HepG2 (cell line): ENCODE results near the gene ABHD4. TPM values are rescaled to one million over a fixed set of nuclear protein-coding genes. Genes with fewer than 3 reads are reported as not detected.
A peak's percentile ranks its signal among the peaks of the same experiment; 100 is the strongest.

Source experiments
- BCL6 ChIP-seq: IDR thresholded peaks from 2 replicates; pipeline ENCODE4 v1.6.1; 2016; ENCODE audit warnings: missing genetic modification reagents, missing compliant biosample characterization
- ESRRA ChIP-seq: sonication (generic); formaldehyde crosslinking; IDR thresholded peaks from 2 replicates; pipeline ENCODE4 v1.5.1; 2020; ENCODE audit warnings: mild to moderate bottlenecking, low read depth, missing genetic modification reagents
- FOXA1 ChIP-seq, 2 experiments: fragments of 450-650 bp in 1 of 2; sonication (generic) in 1 of 2; formaldehyde crosslinking in 1 of 2; IDR thresholded peaks; 2 replicates each; pipeline versions ENCODE4 v1.4.0 to v1.6.1; 2016 to 2020; ENCODE audit warnings: missing genetic modification reagents in 1 of 2
- GTF3A ChIP-seq: sonication (generic); formaldehyde crosslinking; conservative IDR thresholded peaks from 2 replicates; pipeline ENCODE4 v1.4.0; 2020; ENCODE audit warnings: mild to moderate bottlenecking, missing genetic modification reagents
- HOXA3 ChIP-seq: sonication (generic); formaldehyde crosslinking; IDR thresholded peaks from 2 replicates; pipeline ENCODE4 v1.5.0; 2020; ENCODE audit warnings: missing genetic modification reagents
- JUNB ChIP-seq: sonication (generic); formaldehyde crosslinking; IDR thresholded peaks from 2 replicates; pipeline ENCODE4 v1.8.0; 2022; ENCODE audit warnings: missing genetic modification reagents, mild to moderate bottlenecking, borderline replicate concordance
- JUND ChIP-seq: sonication (generic); formaldehyde crosslinking; IDR thresholded peaks from 2 replicates; pipeline ENCODE4 v1.8.0; 2022; ENCODE audit warnings: mild to moderate bottlenecking, missing genetic modification reagents
- KMT2B ChIP-seq: IDR thresholded peaks from 2 replicates; pipeline ENCODE4 v1.6.1; 2016; ENCODE audit warnings: missing genetic modification reagents, missing compliant biosample characterization
- MED1 ChIP-seq: sonication (generic); formaldehyde crosslinking; IDR thresholded peaks from 2 replicates; pipeline ENCODE4 v1.4.0; 2020; ENCODE audit warnings: missing genetic modification reagents
- NFIC ChIP-seq: IDR thresholded peaks from 2 replicates; pipeline ENCODE4 v1.6.1; 2012; ENCODE audit warnings: mild to moderate bottlenecking, low read length, inconsistent platforms
- SCMH1 ChIP-seq: sonication (generic); formaldehyde crosslinking; IDR thresholded peaks from 2 replicates; pipeline ENCODE4 v1.9.0; 2021; ENCODE audit warnings: missing genetic modification reagents, mild to moderate bottlenecking, borderline replicate concordance
- ZFP37 ChIP-seq: sonication (generic); formaldehyde crosslinking; IDR thresholded peaks from 2 replicates; pipeline ENCODE4 v1.4.0; 2020; ENCODE audit warnings: missing genetic modification reagents, borderline replicate concordance
- ZFP90 ChIP-seq: sonication (generic); formaldehyde crosslinking; IDR thresholded peaks from 2 replicates; pipeline ENCODE4 v1.8.0; 2022; ENCODE audit warnings: missing genetic modification reagents, mild to moderate bottlenecking, inconsistent platforms, borderline replicate concordance
- ZNF256 ChIP-seq: sonication (generic); formaldehyde crosslinking; conservative IDR thresholded peaks from 2 replicates; pipeline ENCODE4 v1.4.0; 2020; ENCODE audit warnings: missing genetic modification reagents
- ZNF570 ChIP-seq: sonication (generic); formaldehyde crosslinking; IDR thresholded peaks from 2 replicates; pipeline ENCODE4 v1.4.0; 2020; ENCODE audit warnings: mild to moderate bottlenecking, missing genetic modification reagents, borderline replicate concordance
- ZNF747 ChIP-seq: sonication (generic); formaldehyde crosslinking; IDR thresholded peaks from 2 replicates; pipeline ENCODE4 v1.8.1; 2023; ENCODE audit warnings: missing genetic modification reagents, mild to moderate bottlenecking, borderline replicate concordance
- polyA plus RNA-seq, 8 experiments: library from polyadenylated mRNA; depleted of rRNA in 3 of 8; stranded (reverse) in 7 of 8; unstranded in 1 of 8; fragments of >200 nt; fragmentation: Illumina TruSeq in 4 of 8; extraction: Trizol in 4 of 8; gene quantifications; 2 replicates each; pipeline versions ENCODE4 v1.2.1 to v1.2.3, GENCODE V29; 2011 to 2016; ENCODE audit warnings: low read depth in 4 of 8, missing spikeins in 1 of 8, mixed read lengths in 1 of 8; ENCODE audit not compliant: insufficient read depth in 1 of 8
- total RNA-seq, 5 experiments: library from RNA; depleted of rRNA; stranded (reverse); fragments of >200 nt; fragmentation: Illumina TruSeq; extraction: Trizol; gene quantifications; 2 replicates each; pipeline ENCODE4 v1.2.3, GENCODE V29; 2016; ENCODE audit warnings: low read depth in 1 of 5
- TF ChIP-seq, protein P1 (sequence below): sonication (generic); formaldehyde crosslinking; conservative IDR thresholded peaks from 2 replicates; pipeline ENCODE4 v1.4.0; 2020; ENCODE audit warnings: mild to moderate bottlenecking, missing genetic modification reagents, moderate library complexity
- TF ChIP-seq, protein P2 (sequence below): IDR thresholded peaks from 2 replicates; pipeline ENCODE4 v1.6.1; 2016; ENCODE audit warnings: low read depth
- TF ChIP-seq, protein P3 (sequence below): conservative IDR thresholded peaks from 2 replicates; pipeline ENCODE4 v1.6.1; 2018; ENCODE audit warnings: missing genetic modification reagents
- TF ChIP-seq, protein P4 (sequence below): sonication (generic); formaldehyde crosslinking; conservative IDR thresholded peaks from 2 replicates; pipeline ENCODE4 v1.4.0; 2020; ENCODE audit warnings: missing genetic modification reagents

Gene ABHD4
- total and polyA plus RNA-seq, 2 of the 13 experiments (the other 11 are each of a cell fraction or from before 2014, with no cell fraction given) = 16.1 to 47.5 TPM

DNA sequence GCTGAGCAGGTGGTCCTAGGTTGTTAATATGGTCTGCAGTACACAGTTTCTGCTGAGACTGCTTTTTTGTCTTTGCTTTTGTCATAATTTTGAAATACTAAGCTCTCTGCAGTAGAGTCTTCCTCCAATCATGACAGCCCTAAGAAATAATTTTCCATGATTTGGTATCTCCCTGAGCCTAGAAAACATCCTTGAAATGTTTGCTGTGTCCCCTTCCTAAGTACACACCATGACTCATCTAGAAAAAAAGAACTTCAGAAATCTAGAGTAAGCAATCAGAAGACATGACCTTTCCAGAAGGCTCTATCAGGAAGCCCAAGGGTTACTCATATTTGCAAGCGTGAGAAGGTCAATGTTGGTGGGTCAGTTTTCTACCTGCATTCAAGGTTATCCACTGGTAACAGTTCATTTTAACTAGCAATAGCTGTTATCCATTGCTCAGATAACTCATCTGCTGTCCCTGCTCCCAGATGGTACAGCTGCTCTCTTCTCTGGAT, 25.5 kb upstream of the ABHD4 start (continued):
- TF ChIP-seq, protein P1, sequence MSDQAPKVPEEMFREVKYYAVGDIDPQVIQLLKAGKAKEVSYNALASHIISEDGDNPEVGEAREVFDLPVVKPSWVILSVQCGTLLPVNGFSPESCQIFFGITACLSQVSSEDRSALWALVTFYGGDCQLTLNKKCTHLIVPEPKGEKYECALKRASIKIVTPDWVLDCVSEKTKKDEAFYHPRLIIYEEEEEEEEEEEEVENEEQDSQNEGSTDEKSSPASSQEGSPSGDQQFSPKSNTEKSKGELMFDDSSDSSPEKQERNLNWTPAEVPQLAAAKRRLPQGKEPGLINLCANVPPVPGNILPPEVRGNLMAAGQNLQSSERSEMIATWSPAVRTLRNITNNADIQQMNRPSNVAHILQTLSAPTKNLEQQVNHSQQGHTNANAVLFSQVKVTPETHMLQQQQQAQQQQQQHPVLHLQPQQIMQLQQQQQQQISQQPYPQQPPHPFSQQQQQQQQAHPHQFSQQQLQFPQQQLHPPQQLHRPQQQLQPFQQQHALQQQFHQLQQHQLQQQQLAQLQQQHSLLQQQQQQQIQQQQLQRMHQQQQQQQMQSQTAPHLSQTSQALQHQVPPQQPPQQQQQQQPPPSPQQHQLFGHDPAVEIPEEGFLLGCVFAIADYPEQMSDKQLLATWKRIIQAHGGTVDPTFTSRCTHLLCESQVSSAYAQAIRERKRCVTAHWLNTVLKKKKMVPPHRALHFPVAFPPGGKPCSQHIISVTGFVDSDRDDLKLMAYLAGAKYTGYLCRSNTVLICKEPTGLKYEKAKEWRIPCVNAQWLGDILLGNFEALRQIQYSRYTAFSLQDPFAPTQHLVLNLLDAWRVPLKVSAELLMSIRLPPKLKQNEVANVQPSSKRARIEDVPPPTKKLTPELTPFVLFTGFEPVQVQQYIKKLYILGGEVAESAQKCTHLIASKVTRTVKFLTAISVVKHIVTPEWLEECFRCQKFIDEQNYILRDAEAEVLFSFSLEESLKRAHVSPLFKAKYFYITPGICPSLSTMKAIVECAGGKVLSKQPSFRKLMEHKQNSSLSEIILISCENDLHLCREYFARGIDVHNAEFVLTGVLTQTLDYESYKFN (CRISPR knock-in tag) = peak; percentile 68
- TF ChIP-seq ESRRA (CRISPR knock-in tag) (0 out of 2 replicates have a peak, but pooled peaks have one; percentile 45), JUND (CRISPR knock-in tag) (peak; percentile 86), ZNF570 (no peak), MED1 (CRISPR knock-in tag) (0 out of 2 replicates have a peak, but pooled peaks have one; percentile 17), GTF3A (CRISPR knock-in tag) (no peak), FOXA1 (IDR thresholded peaks at IDR 0.05) (0 out of 2 replicates have a peak, but pooled peaks have one; percentile 10), FOXA1 (CRISPR knock-in tag; IDR thresholded peaks at IDR 0.05) (peak; percentile 88), SCMH1 (no peak), ZFP90 (no peak), BCL6 (CRISPR knock-in tag) (peak; percentile 54), ZFP37 (CRISPR knock-in tag) (0 out of 2 replicates have a peak, but pooled peaks have one; percentile 41), ZNF747 (CRISPR knock-in tag) (0 out of 2 replicates have a peak, but pooled peaks have one; percentile 34), KMT2B (CRISPR knock-in tag) (peak; percentile 34; the same call in 1 of the 2 replicates), NFIC (no peak; the same call in 1 of the 2 replicates), ZNF256 (no peak), HOXA3 (CRISPR knock-in tag) (peak; percentile 40; the same call in 1 of the 2 replicates), JUNB (CRISPR knock-in tag) (peak; percentile 64; the same call in 1 of the 2 replicates)
- TF ChIP-seq, protein P2, sequence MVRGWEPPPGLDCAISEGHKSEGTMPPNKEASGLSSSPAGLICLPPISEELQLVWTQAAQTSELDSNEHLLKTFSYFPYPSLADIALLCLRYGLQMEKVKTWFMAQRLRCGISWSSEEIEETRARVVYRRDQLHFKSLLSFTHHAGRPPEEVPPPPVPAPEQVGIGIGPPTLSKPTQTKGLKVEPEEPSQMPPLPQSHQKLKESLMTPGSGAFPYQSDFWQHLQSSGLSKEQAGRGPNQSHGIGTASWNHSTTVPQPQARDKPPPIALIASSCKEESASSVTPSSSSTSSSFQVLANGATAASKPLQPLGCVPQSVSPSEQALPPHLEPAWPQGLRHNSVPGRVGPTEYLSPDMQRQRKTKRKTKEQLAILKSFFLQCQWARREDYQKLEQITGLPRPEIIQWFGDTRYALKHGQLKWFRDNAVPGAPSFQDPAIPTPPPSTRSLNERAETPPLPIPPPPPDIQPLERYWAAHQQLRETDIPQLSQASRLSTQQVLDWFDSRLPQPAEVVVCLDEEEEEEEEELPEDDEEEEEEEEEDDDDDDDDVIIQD (CRISPR knock-in tag) = 0 out of 2 replicates have a peak, but pooled peaks have one; percentile 51
- TF ChIP-seq, protein P3, sequence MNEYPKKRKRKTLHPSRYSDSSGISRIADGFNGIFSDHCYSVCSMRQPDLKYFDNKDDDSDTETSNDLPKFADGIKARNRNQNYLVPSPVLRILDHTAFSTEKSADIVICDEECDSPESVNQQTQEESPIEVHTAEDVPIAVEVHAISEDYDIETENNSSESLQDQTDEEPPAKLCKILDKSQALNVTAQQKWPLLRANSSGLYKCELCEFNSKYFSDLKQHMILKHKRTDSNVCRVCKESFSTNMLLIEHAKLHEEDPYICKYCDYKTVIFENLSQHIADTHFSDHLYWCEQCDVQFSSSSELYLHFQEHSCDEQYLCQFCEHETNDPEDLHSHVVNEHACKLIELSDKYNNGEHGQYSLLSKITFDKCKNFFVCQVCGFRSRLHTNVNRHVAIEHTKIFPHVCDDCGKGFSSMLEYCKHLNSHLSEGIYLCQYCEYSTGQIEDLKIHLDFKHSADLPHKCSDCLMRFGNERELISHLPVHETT (CRISPR knock-in tag) = no peak
- TF ChIP-seq, protein P4, sequence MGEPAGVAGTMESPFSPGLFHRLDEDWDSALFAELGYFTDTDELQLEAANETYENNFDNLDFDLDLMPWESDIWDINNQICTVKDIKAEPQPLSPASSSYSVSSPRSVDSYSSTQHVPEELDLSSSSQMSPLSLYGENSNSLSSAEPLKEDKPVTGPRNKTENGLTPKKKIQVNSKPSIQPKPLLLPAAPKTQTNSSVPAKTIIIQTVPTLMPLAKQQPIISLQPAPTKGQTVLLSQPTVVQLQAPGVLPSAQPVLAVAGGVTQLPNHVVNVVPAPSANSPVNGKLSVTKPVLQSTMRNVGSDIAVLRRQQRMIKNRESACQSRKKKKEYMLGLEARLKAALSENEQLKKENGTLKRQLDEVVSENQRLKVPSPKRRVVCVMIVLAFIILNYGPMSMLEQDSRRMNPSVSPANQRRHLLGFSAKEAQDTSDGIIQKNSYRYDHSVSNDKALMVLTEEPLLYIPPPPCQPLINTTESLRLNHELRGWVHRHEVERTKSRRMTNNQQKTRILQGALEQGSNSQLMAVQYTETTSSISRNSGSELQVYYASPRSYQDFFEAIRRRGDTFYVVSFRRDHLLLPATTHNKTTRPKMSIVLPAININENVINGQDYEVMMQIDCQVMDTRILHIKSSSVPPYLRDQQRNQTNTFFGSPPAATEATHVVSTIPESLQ = no peak
